Measurements from ENCODE around the gene SCARB1. TPM values are rescaled to one million over a fixed set of nuclear protein-coding genes. Genes with fewer than 3 reads are reported as not detected.

The SCARB1 gene
- total and polyA plus RNA-seq, 5 donors from 2014 or later = 0.52 to 1.2 (median 0.75) TPM

DNA sequence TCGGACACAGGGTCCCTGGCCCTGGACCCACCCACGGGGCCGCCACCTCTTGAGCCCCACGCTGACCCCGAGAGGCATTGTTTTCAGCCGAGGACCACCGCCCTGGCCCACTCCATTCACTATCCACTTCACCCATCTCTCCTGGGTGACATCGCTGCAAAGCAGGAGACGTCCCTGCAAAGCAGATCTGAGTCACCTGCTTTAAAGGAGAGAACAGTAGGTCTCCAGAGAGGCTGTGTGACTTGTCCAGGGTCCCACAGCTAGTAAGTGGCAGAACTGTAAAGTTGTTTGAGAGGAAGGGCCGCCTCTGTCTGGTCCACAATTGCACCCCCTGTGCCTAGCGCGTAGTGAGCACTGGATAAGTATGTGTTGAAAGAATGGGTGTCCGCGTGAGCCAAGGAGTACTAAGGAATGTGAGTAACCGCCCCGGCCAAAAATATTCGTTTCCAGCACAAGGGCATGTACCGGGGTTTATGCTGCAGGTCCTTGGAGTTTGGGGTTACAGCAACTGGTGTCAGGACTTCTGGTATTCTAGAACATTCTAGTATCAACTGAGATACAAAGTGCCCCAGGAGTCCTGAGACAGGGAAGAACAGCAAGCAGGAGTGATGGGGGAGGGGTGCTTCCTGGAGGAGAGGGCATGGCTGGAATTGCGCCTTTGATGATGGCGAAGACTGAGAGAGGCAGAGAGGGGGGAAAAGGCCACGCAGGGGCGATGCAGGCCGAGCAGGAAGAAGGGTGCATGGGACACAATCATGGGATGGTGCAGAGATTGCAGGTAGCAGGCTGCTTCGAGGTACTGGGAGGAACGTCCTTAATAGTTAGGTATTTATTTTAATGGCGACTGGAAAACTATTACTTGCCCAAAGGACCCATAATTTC is 91.1 kb downstream of the SCARB1 start:
- peaks cover 0 to 3% (median 0%) of the 10 kb centered on the region in 7 donors for H3K9me3 Mint-ChIP-seq
- no peaks in the 10 kb centered on the region for H3K9me3 ChIP-seq (ENCODE audit: control insufficient read depth in 2 of 2, low read length in 2 of 2)
- no peaks in the 10 kb centered on the region for H3K27me3 ChIP-seq (ENCODE audit: control insufficient read depth, insufficient read depth, low read length)
- H3K36me3 ChIP-seq (ENCODE audit: control insufficient read depth, insufficient read depth, low read length) = no peaks in the 10 kb centered on the region
- H3K4me1 ChIP-seq (ENCODE audit: control insufficient read depth, insufficient read depth, low read length, poor library complexity, severe bottlenecking) = peaks cover 13% of the 10 kb centered on the region
- H3K4me1 Mint-ChIP-seq = peaks cover 12 to 22% (median 18%) of the 10 kb centered on the region in 4 donors
- DNase-seq (no peak), ATAC-seq (ENCODE audit: low read depth in 2 of 2) (no peak)
- no peak overlapping the region for H3K4me3 ChIP-seq (ENCODE audit: low read depth, low read length)
- H3K27ac Mint-ChIP-seq = peak overlapping the region in 1 of 3 donors; percentile 69
- H3K36me3 Mint-ChIP-seq = no peaks in the 10 kb centered on the region
- peaks cover 11% of the 10 kb centered on the region for H3K27me3 Mint-ChIP-seq
- no peak overlapping the region for H3K4me3 Mint-ChIP-seq
- H3K27ac ChIP-seq (ENCODE audit: insufficient read depth, low read length, poor library complexity, severe bottlenecking) = no peak overlapping the region

DNA sequence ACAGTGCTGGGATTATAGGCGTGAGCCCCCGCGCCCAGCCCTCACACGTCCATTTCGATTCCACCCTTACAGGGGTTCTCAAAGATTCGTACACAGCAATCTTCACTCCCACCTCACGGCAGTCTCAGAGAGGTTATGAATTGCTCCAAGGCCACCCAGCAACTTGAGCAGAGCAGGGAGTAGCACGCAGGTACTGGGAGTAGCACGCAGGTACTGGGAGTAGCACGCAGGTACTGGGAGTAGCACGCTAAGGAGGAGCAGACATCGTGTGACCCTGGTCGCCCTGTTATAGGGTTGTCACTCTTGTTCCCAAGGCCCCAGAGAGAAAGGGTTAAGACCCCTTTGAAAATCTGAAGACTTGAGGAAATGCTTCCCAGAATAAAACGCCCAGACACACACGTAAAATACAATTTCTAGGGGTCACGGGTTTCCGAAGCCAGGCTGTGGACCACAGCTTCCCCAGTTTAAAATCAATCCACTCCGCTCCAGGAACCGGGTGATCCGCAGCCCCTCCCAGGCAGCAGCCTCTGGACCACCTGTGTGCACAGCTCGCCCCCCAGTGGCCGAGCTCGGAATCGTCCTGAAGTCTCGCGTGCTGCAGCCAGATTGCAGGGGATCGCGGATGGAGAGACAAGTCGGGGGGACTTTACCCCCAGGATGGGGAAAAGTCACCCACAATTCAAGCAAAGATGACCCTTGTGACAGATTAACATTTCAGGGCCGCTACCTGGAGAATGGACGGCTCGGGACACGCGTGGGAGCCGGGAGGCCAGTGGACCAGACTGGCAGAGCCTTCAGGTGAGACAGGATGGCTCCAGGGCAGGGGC is 92.0 kb downstream of the SCARB1 start:
- no peaks in the 10 kb centered on the region for H3K36me3 ChIP-seq (ENCODE audit: control insufficient read depth, insufficient read depth, low read length)
- DNase-seq (peak; percentile 60 to 65 (median 62)), ATAC-seq (ENCODE audit: low read depth in 2 of 2) (peak; percentile 37 to 50)
- H3K4me1 Mint-ChIP-seq = peaks cover 18 to 28% (median 20%) of the 10 kb centered on the region in 4 donors
- H3K9me3 Mint-ChIP-seq = peaks cover 0 to 3% (median 0%) of the 10 kb centered on the region in 7 donors
- H3K9me3 ChIP-seq (ENCODE audit: control insufficient read depth in 2 of 2, low read length in 2 of 2) = no peaks in the 10 kb centered on the region
- peak overlapping the region in 1 of 4 donors; percentile 50 for H3K4me3 Mint-ChIP-seq
- H3K27ac Mint-ChIP-seq = no peak overlapping the region
- H3K4me1 ChIP-seq (ENCODE audit: control insufficient read depth, insufficient read depth, low read length, poor library complexity, severe bottlenecking) = peaks cover 17% of the 10 kb centered on the region
- no peaks in the 10 kb centered on the region for H3K27me3 ChIP-seq (ENCODE audit: control insufficient read depth, insufficient read depth, low read length)
- H3K27ac ChIP-seq (ENCODE audit: insufficient read depth, low read length, poor library complexity, severe bottlenecking) = no peak overlapping the region
- H3K4me3 ChIP-seq (ENCODE audit: low read depth, low read length) = no peak overlapping the region
- H3K36me3 Mint-ChIP-seq = no peaks in the 10 kb centered on the region
- peaks cover 11% of the 10 kb centered on the region for H3K27me3 Mint-ChIP-seq

DNA sequence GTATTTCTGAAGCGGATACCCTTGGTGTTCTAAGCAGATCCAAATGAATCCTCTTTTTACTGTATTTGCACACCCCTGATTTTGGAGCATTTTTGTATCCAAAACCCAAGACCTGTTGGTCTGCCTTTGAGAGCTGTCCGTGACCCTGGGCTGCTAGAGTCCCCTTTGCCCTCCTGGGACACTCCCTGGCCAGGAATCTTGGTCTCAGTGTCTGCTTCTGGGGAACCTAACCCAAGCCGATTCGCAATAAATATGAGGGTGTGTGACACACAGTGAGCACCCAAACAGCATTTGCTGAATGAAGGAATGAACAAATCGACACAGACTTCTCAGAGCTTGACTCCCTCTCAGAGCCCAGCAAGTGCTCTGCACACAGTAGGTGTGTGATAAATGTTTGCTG is 92.9 kb downstream of the SCARB1 start:
- DNase-seq = no peak
- Histone ChIP-seq H3K4me1 (ENCODE audit: control insufficient read depth, insufficient read depth, low read length, poor library complexity, severe bottlenecking) (peaks cover 17% of the 10 kb centered on the region), H3K4me3 (ENCODE audit: low read depth, low read length) (no peak overlapping the region), H3K27ac (ENCODE audit: insufficient read depth, low read length, poor library complexity, severe bottlenecking) (no peak overlapping the region), H3K27me3 (ENCODE audit: control insufficient read depth, insufficient read depth, low read length) (no peaks in the 10 kb centered on the region), H3K36me3 (ENCODE audit: control insufficient read depth, insufficient read depth, low read length) (no peaks in the 10 kb centered on the region), H3K9me3 (ENCODE audit: control insufficient read depth in 2 of 2, low read length in 2 of 2) (no peaks in the 10 kb centered on the region)
- Mint-ChIP-seq H3K27ac (no peak overlapping the region), H3K4me1 (peaks cover 18 to 26% (median 18%) of the 10 kb centered on the region in 4 donors), H3K9me3 (peaks cover 0 to 2% (median 0%) of the 10 kb centered on the region in 7 donors), H3K4me3 (no peak overlapping the region), H3K36me3 (no peaks in the 10 kb centered on the region), H3K27me3 (peaks cover 7% of the 10 kb centered on the region)
- ATAC-seq (ENCODE audit: low read depth in 2 of 2) = no peak

DNA sequence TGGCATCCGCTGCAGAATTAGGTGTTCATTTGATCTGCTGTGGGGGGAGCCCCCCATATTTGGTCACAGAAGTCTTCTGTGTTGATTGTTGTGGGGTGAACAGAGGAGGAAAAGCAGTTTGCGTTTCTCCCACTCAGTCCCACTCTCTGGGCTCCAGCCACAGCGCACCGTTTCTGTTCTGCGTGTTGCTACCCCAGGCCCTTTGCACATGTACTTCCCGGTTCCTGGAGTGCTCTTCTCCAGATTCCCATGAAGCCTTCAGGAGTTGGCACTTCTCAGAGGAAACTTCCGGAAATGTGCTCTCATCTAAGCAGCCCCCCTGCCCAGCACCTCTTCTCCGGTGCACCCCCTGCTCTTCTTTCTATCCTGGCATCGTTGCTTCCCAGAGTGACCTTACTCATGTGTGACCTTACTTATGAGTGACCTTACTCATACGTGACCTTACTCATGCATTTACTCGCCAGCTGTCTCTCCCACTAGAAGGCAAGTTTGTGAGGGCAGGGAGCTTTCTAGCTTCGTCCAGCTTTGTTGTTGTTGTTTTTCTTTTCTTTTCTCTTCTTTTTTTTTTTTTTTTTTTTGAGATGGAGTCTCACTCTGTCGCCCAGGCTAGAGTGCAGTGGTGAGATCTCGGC is 93.7 kb downstream of the SCARB1 start:
- Histone ChIP-seq H3K4me3 (ENCODE audit: low read depth, low read length) (no peak overlapping the region), H3K27me3 (ENCODE audit: control insufficient read depth, insufficient read depth, low read length) (no peaks in the 10 kb centered on the region), H3K4me1 (ENCODE audit: control insufficient read depth, insufficient read depth, low read length, poor library complexity, severe bottlenecking) (peaks cover 12% of the 10 kb centered on the region), H3K27ac (ENCODE audit: insufficient read depth, low read length, poor library complexity, severe bottlenecking) (no peak overlapping the region), H3K9me3 (ENCODE audit: control insufficient read depth in 2 of 2, low read length in 2 of 2) (peaks cover 5 to 7% of the 10 kb centered on the region in 2 experiments), H3K36me3 (ENCODE audit: control insufficient read depth, insufficient read depth, low read length) (no peaks in the 10 kb centered on the region)
- peaks cover 16 to 23% (median 16%) of the 10 kb centered on the region in 4 donors for H3K4me1 Mint-ChIP-seq
- peaks cover 0 to 4% (median 2%) of the 10 kb centered on the region in 7 donors for H3K9me3 Mint-ChIP-seq
- no peak for ATAC-seq (ENCODE audit: low read depth in 2 of 2)
- no peak overlapping the region for H3K27ac Mint-ChIP-seq
- DNase-seq = no peak
- no peak overlapping the region for H3K4me3 Mint-ChIP-seq
- H3K27me3 Mint-ChIP-seq = peaks cover 6% of the 10 kb centered on the region
- no peaks in the 10 kb centered on the region for H3K36me3 Mint-ChIP-seq

DNA sequence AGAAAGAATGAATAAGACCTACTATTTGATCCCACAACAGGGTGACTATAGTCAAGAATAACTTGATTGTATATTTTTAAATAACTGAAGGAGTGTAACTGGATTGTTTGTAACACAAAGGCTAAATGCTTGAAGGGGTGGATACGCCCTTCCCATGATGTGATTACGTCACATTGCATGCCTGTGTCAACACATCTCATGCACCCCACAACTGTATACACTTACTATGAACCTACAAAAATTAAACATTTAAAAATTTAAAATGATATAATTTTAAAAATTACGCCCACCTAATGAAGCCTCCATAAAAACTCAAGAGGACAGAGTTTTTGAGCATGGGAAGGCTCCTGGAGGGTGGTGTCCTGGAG is 94.5 kb downstream of the SCARB1 start:
- Mint-ChIP-seq H3K36me3 (no peaks in the 10 kb centered on the region), H3K4me1 (peaks cover 8 to 15% (median 9%) of the 10 kb centered on the region in 4 donors), H3K27me3 (peaks cover 6% of the 10 kb centered on the region), H3K27ac (no peak overlapping the region), H3K4me3 (no peak overlapping the region), H3K9me3 (peaks cover 0 to 12% (median 5%) of the 10 kb centered on the region in 7 donors)
- Histone ChIP-seq H3K27ac (ENCODE audit: insufficient read depth, low read length, poor library complexity, severe bottlenecking) (no peak overlapping the region), H3K4me1 (ENCODE audit: control insufficient read depth, insufficient read depth, low read length, poor library complexity, severe bottlenecking) (peaks cover 8% of the 10 kb centered on the region), H3K9me3 (ENCODE audit: control insufficient read depth in 2 of 2, low read length in 2 of 2) (peaks cover 10 to 15% of the 10 kb centered on the region in 2 experiments), H3K4me3 (ENCODE audit: low read depth, low read length) (no peak overlapping the region), H3K27me3 (ENCODE audit: control insufficient read depth, insufficient read depth, low read length) (no peaks in the 10 kb centered on the region), H3K36me3 (ENCODE audit: control insufficient read depth, insufficient read depth, low read length) (no peaks in the 10 kb centered on the region)
- ATAC-seq (ENCODE audit: low read depth in 2 of 2) = no peak
- no peak for DNase-seq

DNA sequence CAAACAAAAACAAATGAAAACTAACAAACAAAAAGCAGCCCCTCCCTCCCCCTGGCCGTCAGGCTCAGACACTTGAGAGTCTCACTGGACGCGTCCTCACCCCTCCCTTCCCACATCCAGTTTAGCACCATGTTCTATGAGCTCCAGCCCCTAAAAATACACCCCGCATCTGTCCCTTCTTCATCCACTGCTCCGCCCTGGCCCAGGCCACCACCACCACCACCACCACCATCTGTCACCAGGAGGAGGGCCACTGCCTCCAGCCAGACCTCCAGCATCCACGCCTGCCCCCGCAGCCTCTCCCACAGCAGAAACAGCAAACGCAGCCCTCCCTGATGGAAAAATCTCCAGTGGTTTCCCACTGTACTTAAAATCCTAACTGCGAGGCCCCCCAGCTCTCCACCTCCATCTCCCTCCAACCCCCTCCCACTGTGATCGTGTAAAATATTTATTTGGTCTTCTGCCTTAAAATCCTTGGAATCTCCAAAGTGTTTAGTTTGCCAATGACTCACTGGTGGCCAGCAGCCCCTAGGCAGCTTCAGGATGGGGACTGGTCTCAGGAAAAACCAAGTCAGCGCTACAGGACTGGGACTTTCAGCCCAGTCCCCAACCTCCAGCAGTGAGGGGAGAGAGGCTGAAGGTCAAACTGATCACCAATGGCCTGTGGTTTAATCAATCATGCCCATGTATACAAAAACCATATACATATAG is 95.1 kb downstream of the SCARB1 start:
- H3K4me1 Mint-ChIP-seq = peaks cover 6 to 11% (median 6%) of the 10 kb centered on the region in 4 donors

More for the DNA sequence above, 95.1 kb downstream of the SCARB1 start:
- DNase-seq (no peak), ATAC-seq (ENCODE audit: low read depth in 2 of 2) (no peak)
- Mint-ChIP-seq H3K36me3 (no peaks in the 10 kb centered on the region), H3K4me3 (no peak overlapping the region), H3K27me3 (peaks cover 6% of the 10 kb centered on the region), H3K9me3 (peaks cover 0 to 13% (median 6%) of the 10 kb centered on the region in 7 donors), H3K27ac (peak overlapping the region in 1 of 3 donors; percentile 74)
- Histone ChIP-seq H3K36me3 (ENCODE audit: control insufficient read depth, insufficient read depth, low read length) (no peaks in the 10 kb centered on the region), H3K9me3 (ENCODE audit: control insufficient read depth in 2 of 2, low read length in 2 of 2) (peaks cover 10 to 15% of the 10 kb centered on the region in 2 experiments), H3K27me3 (ENCODE audit: control insufficient read depth, insufficient read depth, low read length) (no peaks in the 10 kb centered on the region), H3K4me1 (ENCODE audit: control insufficient read depth, insufficient read depth, low read length, poor library complexity, severe bottlenecking) (peaks cover 4% of the 10 kb centered on the region), H3K27ac (ENCODE audit: insufficient read depth, low read length, poor library complexity, severe bottlenecking) (no peak overlapping the region), H3K4me3 (ENCODE audit: low read depth, low read length) (no peak overlapping the region)
